ENCODE data around the gene FBXO31. TPM values are rescaled to one million over a fixed set of nuclear protein-coding genes. Genes with fewer than 3 reads are reported as not detected.

The FBXO31 gene
- total RNA-seq, 1 donor from 2014 or later = 28.9 TPM

DNA sequence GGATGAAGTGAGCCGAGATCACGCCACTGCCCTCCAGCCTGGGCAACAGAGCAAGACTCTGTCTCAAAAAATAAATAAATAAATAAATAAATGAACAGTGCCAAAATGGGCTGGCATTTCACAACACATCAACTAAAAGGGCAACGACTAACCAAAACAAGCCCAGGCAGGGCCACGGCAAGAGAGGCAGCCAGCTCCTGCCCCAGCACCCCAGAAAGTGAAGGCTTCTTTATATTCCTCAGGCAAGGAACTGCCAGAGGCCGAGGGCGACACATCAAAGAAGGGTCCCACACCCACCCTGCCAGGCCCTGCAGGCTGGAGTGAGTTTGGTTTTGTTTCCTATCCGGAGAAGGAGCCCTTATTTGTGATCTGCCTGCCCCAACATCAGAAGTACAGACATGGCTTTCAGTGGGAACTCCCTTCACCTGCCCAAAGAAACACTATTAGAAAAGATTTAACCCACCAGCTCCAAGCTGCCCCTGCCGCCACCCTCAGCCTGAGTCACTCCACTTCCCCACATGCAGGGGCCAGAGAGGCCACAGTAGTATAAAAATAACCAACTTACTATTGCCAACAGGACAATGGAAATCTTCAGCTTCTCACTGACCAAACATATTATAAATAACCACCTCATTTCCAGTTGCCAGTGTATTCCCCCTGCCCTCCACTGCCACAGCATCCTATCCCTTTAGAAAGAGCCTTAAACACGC is 8.0 kb downstream of the FBXO31 start:
- Histone ChIP-seq H3K36me3 (ENCODE audit: control insufficient read depth, insufficient read depth, low read length) (no peaks in the 10 kb centered on the region), H3K4me3 (ENCODE audit: low read depth, low read length) (no peak overlapping the region), H3K27me3 (ENCODE audit: control insufficient read depth, insufficient read depth, low read length) (no peaks in the 10 kb centered on the region)
- DNase-seq (ENCODE audit: low read depth) = no peak
- TF ChIP-seq, protein P1, sequence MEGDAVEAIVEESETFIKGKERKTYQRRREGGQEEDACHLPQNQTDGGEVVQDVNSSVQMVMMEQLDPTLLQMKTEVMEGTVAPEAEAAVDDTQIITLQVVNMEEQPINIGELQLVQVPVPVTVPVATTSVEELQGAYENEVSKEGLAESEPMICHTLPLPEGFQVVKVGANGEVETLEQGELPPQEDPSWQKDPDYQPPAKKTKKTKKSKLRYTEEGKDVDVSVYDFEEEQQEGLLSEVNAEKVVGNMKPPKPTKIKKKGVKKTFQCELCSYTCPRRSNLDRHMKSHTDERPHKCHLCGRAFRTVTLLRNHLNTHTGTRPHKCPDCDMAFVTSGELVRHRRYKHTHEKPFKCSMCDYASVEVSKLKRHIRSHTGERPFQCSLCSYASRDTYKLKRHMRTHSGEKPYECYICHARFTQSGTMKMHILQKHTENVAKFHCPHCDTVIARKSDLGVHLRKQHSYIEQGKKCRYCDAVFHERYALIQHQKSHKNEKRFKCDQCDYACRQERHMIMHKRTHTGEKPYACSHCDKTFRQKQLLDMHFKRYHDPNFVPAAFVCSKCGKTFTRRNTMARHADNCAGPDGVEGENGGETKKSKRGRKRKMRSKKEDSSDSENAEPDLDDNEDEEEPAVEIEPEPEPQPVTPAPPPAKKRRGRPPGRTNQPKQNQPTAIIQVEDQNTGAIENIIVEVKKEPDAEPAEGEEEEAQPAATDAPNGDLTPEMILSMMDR (IDR thresholded peaks at IDR 0.05; ENCODE audit: insufficient read depth, low read length, poor library complexity, severe bottlenecking) = no peak

DNA sequence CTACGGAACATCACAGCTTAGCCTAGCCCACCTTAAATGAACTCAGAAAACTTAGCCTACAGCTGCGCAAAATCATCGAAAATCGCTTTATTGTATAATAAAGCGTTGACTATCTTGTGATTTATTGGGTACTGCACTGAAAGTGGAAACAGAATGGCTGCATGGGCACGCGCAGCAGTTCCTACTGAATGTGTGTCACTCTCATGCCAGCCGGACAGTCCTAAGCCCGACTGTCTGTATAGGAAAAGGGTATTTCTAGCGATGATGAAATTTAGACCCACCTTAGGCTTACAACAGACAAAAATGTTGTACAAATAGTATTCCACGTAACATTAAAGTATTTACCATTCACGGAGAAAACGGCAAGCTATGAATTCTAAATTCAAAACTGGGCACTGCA is 9.3 kb downstream of the FBXO31 start:
- Histone ChIP-seq H3K36me3 (ENCODE audit: control insufficient read depth, insufficient read depth, low read length) (no peaks in the 10 kb centered on the region), H3K4me3 (ENCODE audit: low read depth, low read length) (no peak overlapping the region), H3K27me3 (ENCODE audit: control insufficient read depth, insufficient read depth, low read length) (no peaks in the 10 kb centered on the region)
- DNase-seq (ENCODE audit: low read depth) = no peak
- TF ChIP-seq, protein P1 (IDR thresholded peaks at IDR 0.05; ENCODE audit: insufficient read depth, low read length, poor library complexity, severe bottlenecking) = no peak

DNA sequence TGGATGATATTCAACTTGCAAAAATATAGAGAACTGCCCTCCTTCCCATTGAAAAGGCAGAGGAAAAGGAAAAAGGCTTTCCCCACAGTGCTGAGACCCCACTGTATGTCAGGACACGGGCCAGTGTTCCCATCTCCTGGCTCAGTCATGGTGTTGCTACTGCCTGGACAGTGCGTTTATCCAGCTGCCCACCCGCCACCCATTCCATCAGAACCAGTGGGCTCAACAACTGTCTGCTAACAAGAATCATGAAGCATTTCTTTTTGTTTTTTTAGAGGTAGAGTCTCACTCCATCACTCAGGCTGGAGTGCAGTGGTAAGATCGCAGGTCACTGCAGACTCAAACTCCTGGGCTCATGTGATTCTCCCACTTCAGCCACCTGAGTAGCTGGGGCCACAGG is 11.3 kb downstream of the FBXO31 start:
- Histone ChIP-seq H3K36me3 (ENCODE audit: control insufficient read depth, insufficient read depth, low read length) (no peaks in the 10 kb centered on the region), H3K27me3 (ENCODE audit: control insufficient read depth, insufficient read depth, low read length) (no peaks in the 10 kb centered on the region), H3K4me3 (ENCODE audit: low read depth, low read length) (no peak overlapping the region)
- no peak for DNase-seq (ENCODE audit: low read depth)
- TF ChIP-seq, protein P1 (IDR thresholded peaks at IDR 0.05; ENCODE audit: insufficient read depth, low read length, poor library complexity, severe bottlenecking) = no peak

DNA sequence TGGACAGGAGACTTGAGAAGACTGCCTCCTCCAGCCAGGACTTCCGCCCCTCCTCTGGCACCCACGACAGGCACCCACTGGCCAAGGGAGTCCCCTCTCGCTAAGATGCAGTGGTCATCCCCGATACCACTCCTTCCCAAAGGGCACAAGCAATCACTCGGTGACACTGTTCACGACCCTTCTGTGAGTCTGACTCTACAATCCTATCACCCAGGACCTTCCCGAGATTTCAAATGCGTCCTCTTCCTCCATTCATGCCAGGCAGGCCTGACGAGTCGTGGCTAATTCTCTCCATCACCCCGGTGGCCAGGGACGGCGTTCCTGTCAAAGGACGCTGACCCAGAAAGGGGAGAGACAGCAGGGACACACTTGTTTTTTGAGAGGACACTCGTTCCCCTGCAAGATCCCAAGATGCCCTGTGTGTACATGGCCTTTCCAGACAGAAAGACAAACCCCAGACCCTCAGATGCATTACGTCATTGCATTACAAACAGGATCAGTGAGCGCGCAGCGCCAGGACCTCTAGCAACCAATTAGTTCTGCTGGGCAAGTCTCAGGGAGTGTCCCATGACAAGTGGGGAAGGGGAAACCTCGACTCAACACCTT is 12.2 kb downstream of the FBXO31 start:
- H3K27me3 ChIP-seq (ENCODE audit: control insufficient read depth, insufficient read depth, low read length) = no peaks in the 10 kb centered on the region
- no peak for DNase-seq (ENCODE audit: low read depth)
- H3K4me3 ChIP-seq (ENCODE audit: low read depth, low read length) = no peak overlapping the region
- H3K36me3 ChIP-seq (ENCODE audit: control insufficient read depth, insufficient read depth, low read length) = no peaks in the 10 kb centered on the region
- TF ChIP-seq, protein P1 (IDR thresholded peaks at IDR 0.05; ENCODE audit: insufficient read depth, low read length, poor library complexity, severe bottlenecking) = no peak

DNA sequence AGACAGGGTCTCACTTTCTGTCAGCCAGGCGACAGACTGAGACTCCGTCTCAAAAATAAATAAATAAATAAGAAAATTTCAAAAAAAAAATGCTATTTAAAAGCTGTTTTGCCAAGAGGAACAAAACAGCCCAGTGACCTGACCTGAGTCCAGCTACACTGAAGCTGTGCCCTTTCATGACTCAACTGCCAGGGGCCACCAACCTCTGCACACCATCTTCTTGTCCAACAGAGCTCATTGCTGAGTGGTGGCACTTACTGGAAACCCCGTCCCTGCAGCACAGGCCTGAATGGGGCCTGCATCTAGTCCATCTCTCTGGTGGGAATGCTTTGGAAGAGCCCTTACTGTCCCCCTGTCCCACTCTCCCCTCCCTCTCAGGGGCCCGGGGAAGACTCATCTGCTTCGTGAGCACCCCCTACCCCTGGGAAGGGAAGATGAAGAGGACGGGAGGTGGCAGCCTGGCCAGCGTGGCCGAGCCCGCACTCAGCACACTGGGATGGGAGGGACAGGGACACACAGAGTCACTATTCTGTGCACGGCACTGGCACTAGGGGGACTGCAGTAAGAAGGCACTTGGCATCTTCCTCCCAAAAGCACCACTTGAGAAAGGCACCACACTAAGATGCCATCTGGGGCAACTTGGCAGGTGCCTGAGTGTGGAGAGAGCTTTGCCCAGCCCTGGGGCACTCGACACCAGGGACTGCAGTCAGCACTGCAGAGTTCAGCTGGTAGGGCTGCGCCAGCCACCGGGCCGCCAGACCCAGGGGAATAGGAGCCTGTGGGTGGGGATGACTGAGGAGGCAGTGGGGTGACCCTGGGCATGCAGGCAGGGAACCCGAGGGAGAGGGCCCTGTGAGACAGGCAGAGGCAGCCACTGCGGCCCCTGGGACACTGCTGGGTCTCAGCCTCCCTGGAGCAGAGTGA is 13.5 kb downstream of the FBXO31 start:
- TF ChIP-seq, protein P1 (IDR thresholded peaks at IDR 0.05; ENCODE audit: insufficient read depth, low read length, poor library complexity, severe bottlenecking) = no peak
- H3K4me3 ChIP-seq (ENCODE audit: low read depth, low read length) = no peak overlapping the region
- no peaks in the 10 kb centered on the region for H3K27me3 ChIP-seq (ENCODE audit: control insufficient read depth, insufficient read depth, low read length)
- H3K36me3 ChIP-seq (ENCODE audit: control insufficient read depth, insufficient read depth, low read length) = no peaks in the 10 kb centered on the region
- no peak for DNase-seq (ENCODE audit: low read depth)
